GM23338 (cell line): ENCODE results near the gene CFHR4. TPM values are rescaled to one million over a fixed set of nuclear protein-coding genes. Genes with fewer than 3 reads are reported as not detected.

ENCODE experiments used
- NANOG ChIP-seq: IDR thresholded peaks from 2 replicates; pipeline ENCODE4 v1.6.1; 2016; ENCODE audit warnings: antibody characterized with exemption, borderline replicate concordance
- ZNF462 ChIP-seq: fragments of 250-450 bp; sonication (Bioruptor Pico); IDR thresholded peaks from 2 replicates; pipeline ENCODE4 v1.5.0; 2020; ENCODE audit warnings: mild to moderate bottlenecking, moderate library complexity
- polyA plus RNA-seq: library from polyadenylated mRNA; unstranded; fragments of >200 nt; fragmentation: Nextera tagmentation; extraction: Ambion mirVana; gene quantifications from 2 replicates; pipeline ENCODE4 v1.2.1, GENCODE V29; 2016
- total RNA-seq: library from RNA; depleted of rRNA; stranded (reverse); fragments of >200 nt; shearing (Covaris generic); gene quantifications from 2 replicates; pipeline ENCODE4 v1.2.3, GENCODE V29; 2014; rRNA removed

Gene CFHR4
- total and polyA plus RNA-seq, 2 experiments from 2014 or later = not detected

GRCh38 chr1:196960854-196961253 is 73.0 kb downstream of the CFHR4 start (continued):
- TF ChIP-seq ZNF462 (CRISPR knock-in tag) (no peak), NANOG (no peak)

Other genes with a start within 250 kb of the CFHR4 start
- not detected in 2 replicates for gene CFH, start 236.0 kb upstream of the CFHR4 start, total RNA-seq
- not detected in 2 replicates for gene CFH, start 236.0 kb upstream of the CFHR4 start, polyA plus RNA-seq
- gene CFHR3, start 113.2 kb upstream of the CFHR4 start, total RNA-seq = 0.17 and 2.0 TPM in 2 replicates
- 1.4 and 2.2 TPM in 2 replicates for gene CFHR3, start 113.2 kb upstream of the CFHR4 start, polyA plus RNA-seq
- gene CFHR1, start 68.3 kb upstream of the CFHR4 start, total RNA-seq = not detected in 2 replicates
- gene CFHR1, start 68.3 kb upstream of the CFHR4 start, polyA plus RNA-seq = not detected in 2 replicates
- not detected in 2 replicates for gene CFHR2, start 55.7 kb downstream of the CFHR4 start, total RNA-seq
- not detected in 2 replicates for gene CFHR2, start 55.7 kb downstream of the CFHR4 start, polyA plus RNA-seq
- gene CFHR5, start 89.5 kb downstream of the CFHR4 start, total RNA-seq = not detected in 2 replicates
- gene CFHR5, start 89.5 kb downstream of the CFHR4 start, polyA plus RNA-seq = not detected in 2 replicates
- gene F13B, start 179.2 kb downstream of the CFHR4 start, total RNA-seq = not detected in 2 replicates
- not detected in 2 replicates for gene F13B, start 179.2 kb downstream of the CFHR4 start, polyA plus RNA-seq